B cell (primary cell): ENCODE results near the gene TAPBPL. TPM values are rescaled to one million over a fixed set of nuclear protein-coding genes. Genes with fewer than 3 reads are reported as not detected.

Source experiments
- ATAC-seq: fragments of 200-7000 bp; cut with Tn5 transposase; one replicate; pipeline ENCODE4 v1.10.0; 2021; ENCODE audit warnings: low read depth, mild to moderate bottlenecking, moderate number of reproducible peaks, moderate library complexity
- CTCF ChIA-PET: fragments of 350-600 bp; sonication (Branson Sonifier 250); formaldehyde crosslinking; loops from one replicate; lab custom pipeline; 2021; ENCODE audit warnings: antibody characterized with exemption, inconsistent platforms; lab: Charles Lee
- POLR2A ChIA-PET: fragments of 350-600 bp; sonication (Branson Sonifier 250); formaldehyde crosslinking; loops from one replicate; lab custom pipeline; 2021; ENCODE audit warnings: antibody characterized with exemption; lab: Charles Lee
- DNase-seq: peaks from one replicate; pipeline ENCODE4 v3.0.0; 2013
- H2AFZ ChIP-seq: 2 replicates; pipeline ENCODE4 v1.6.1; 2012; ENCODE audit warnings: mild to moderate bottlenecking, low read depth, low read length; ENCODE audit not compliant: insufficient read depth, poor library complexity, severe bottlenecking
- H3K27ac ChIP-seq, 2 donors: 1 replicate in 1 of 2; 2 replicates in 1 of 2; pipeline ENCODE4 v1.5.1; 2012 to 2013; ENCODE audit warnings: low read length in 2 of 2, mild to moderate bottlenecking in 2 of 2, moderate library complexity in 1 of 2
- H3K27me3 ChIP-seq, 4 experiments: fragments of 200-600 bp in 1 of 4; sonication (generic) in 1 of 4; replicated peaks in 1 of 4; 1 replicate in 2 of 4; 2 replicates in 2 of 4; pipeline versions ENCODE4 v1.6.1 to v1.7.0; 2013 to 2016; ENCODE audit warnings: low read length in 3 of 4, mild to moderate bottlenecking in 2 of 4, mixed read lengths in 1 of 4, moderate library complexity in 1 of 4; ENCODE audit not compliant: insufficient read depth in 4 of 4, control insufficient read depth in 3 of 4; ENCODE audit errors: control extremely low read depth in 1 of 4
- H3K36me3 ChIP-seq, 2 experiments: replicated peaks in 1 of 2; 1 replicate in 1 of 2; 2 replicates in 1 of 2; pipeline versions ENCODE4 v1.6.1 to v1.7.1; 2013; ENCODE audit warnings: low read length in 1 of 2; ENCODE audit not compliant: insufficient read depth in 2 of 2, control insufficient read depth in 1 of 2; ENCODE audit errors: control extremely low read depth in 1 of 2, extremely low read depth in 1 of 2
- H3K4me1 ChIP-seq, 2 donors: fragments of 200-600 bp in 1 of 2; sonication (generic) in 1 of 2; 1 replicate in 1 of 2; 2 replicates in 1 of 2; pipeline versions ENCODE4 v1.5.1 to v1.6.1; 2013 to 2017; ENCODE audit warnings: low read length in 2 of 2; ENCODE audit not compliant: control insufficient read depth in 2 of 2, insufficient read depth in 2 of 2
- H3K4me2 ChIP-seq: replicated peaks from 2 replicates; pipeline ENCODE3; 2012; ENCODE audit warnings: mild to moderate bottlenecking, low read depth, low read length; ENCODE audit not compliant: poor library complexity, severe bottlenecking
- H3K4me3 ChIP-seq, 5 experiments: fragments of 200-600 bp in 1 of 5; sonication (generic) in 1 of 5; 1 replicate in 3 of 5; 2 replicates in 2 of 5; pipeline versions ENCODE4 v1.5.1 to v1.7.0; 2011 to 2016; ENCODE audit warnings: low read length in 4 of 5, mild to moderate bottlenecking in 4 of 5, low read depth in 2 of 5, control low read depth in 1 of 5, moderate library complexity in 1 of 5; ENCODE audit not compliant: insufficient read depth in 1 of 5; ENCODE audit errors: control extremely low read depth in 1 of 5, extremely low read depth in 1 of 5
- H3K79me2 ChIP-seq: fragments of 200-600 bp; sonication (generic); one replicate; pipeline ENCODE4 v1.6.0; 2016; ENCODE audit warnings: low read length; ENCODE audit not compliant: control insufficient read depth, insufficient read depth
- H3K9ac ChIP-seq: fragments of 200-600 bp; sonication (generic); 2 replicates; pipeline ENCODE4 v1.6.1; 2017; ENCODE audit warnings: mild to moderate bottlenecking, low read length, moderate library complexity
- H3K9me3 ChIP-seq, 3 donors: one replicate each; pipeline versions ENCODE4 v1.6.1 to v1.7.1; 2013; ENCODE audit warnings: low read length in 2 of 3; ENCODE audit not compliant: control insufficient read depth in 2 of 3, insufficient read depth in 1 of 3; ENCODE audit errors: control extremely low read depth in 1 of 3
- H4K20me1 ChIP-seq: 2 replicates; pipeline ENCODE4 v1.6.0; 2012; ENCODE audit warnings: mild to moderate bottlenecking, low read length; ENCODE audit not compliant: insufficient read depth, control insufficient read depth, poor library complexity, severe bottlenecking
- H3K27ac Mint-ChIP-seq: one replicate; pipeline ENCODE4 v1.8.0; 2021; ENCODE audit warnings: mixed read lengths
- H3K27me3 Mint-ChIP-seq: one replicate; pipeline ENCODE4 v1.8.0; 2021; ENCODE audit warnings: mixed read lengths
- H3K4me1 Mint-ChIP-seq: one replicate; pipeline ENCODE4 v1.8.0; 2021; ENCODE audit warnings: mixed read lengths
- H3K4me3 Mint-ChIP-seq: one replicate; pipeline ENCODE4 v1.8.0; 2021; ENCODE audit warnings: mixed read lengths
- H3K9me3 Mint-ChIP-seq: one replicate; pipeline ENCODE4 v1.8.0; 2022; ENCODE audit warnings: mixed read lengths; ENCODE audit not compliant: insufficient read depth
- CTCF ChIP-seq: fragments of 200-600 bp; IDR thresholded peaks from one replicate; pipeline ENCODE4 v1.8.0; 2022; ENCODE audit warnings: antibody characterized with exemption, mild to moderate bottlenecking
- EZH2 ChIP-seq: IDR thresholded peaks from 2 replicates; pipeline ENCODE4 v1.6.1; 2012; ENCODE audit warnings: borderline replicate concordance, low read depth, mild to moderate bottlenecking, moderate library complexity, low read length; ENCODE audit not compliant: insufficient read depth, poor library complexity, severe bottlenecking
- WGBS: methylation state at CpG from one replicate; pipeline ENCODE4 v1.1.5; 2013; ENCODE audit warnings: missing lambda C conversion rate; ENCODE audit not compliant: insufficient coverage; 5-methylcytosine and 5-hydroxymethylcytosine counted together
- intact Hi-C: fragments of 100-400 bp; cut with micrococcal nuclease; formaldehyde crosslinking; loops from one replicate; pipeline ENCODE4 v1.10.0; 2022
- polyA plus RNA-seq: library from polyadenylated mRNA; depleted of rRNA; stranded (reverse); fragments of >200 nt; gene quantifications from 2 replicates; pipeline ENCODE4 v1.2.3, GENCODE V29; 2012
- total RNA-seq, 2 donors: library from RNA; stranded (reverse); fragments of 120-200 nt in 1 of 2; gene quantifications; 1 replicate in 1 of 2; 2 replicates in 1 of 2; pipeline versions ENCODE4 v1.2.3 to v1.2.4, GENCODE V29; 2013 to 2022

TAPBPL gene
- total and polyA plus RNA-seq, 2 donors (not counting 1 experiment from before 2014, with no cell fraction given) = 80.5 to 103 TPM

- Mint-ChIP-seq H3K9me3 (no peaks in the 10 kb centered on the region), H3K27me3 (peaks cover 18% of the 10 kb centered on the region), H3K27ac (no peak overlapping the region), H3K4me1 (no peaks in the 10 kb centered on the region), H3K4me3 (no peak overlapping the region)
- H3K4me1 ChIP-seq = no peaks in the 10 kb centered on the region
- H3K27me3 ChIP-seq = no peaks in the 10 kb centered on the region
- H3K4me2 ChIP-seq = no peak overlapping the region
- H4K20me1 ChIP-seq = no peaks in the 10 kb centered on the region
- no peak overlapping the region for H3K27ac ChIP-seq
- H3K9me3 ChIP-seq = no peaks in the 10 kb centered on the region
- H3K79me2 ChIP-seq = no peaks in the 10 kb centered on the region
- H3K9ac ChIP-seq = no peak overlapping the region
- no peak overlapping the region for H2AFZ ChIP-seq
- TF ChIP-seq CTCF (no peak), EZH2 (no peak)
- no peak for ATAC-seq
- no peaks in the 10 kb centered on the region for H3K36me3 ChIP-seq
- intact Hi-C loops = no loop called here
- POLR2A ChIA-PET = no interaction called here
- no peak for DNase-seq
- 96% methylated on average over 20 of the region's 20 CpGs for WGBS
- CTCF ChIA-PET = no interaction called here
- no peak overlapping the region for H3K4me3 ChIP-seq
These were observed 26.6 kb downstream of the TAPBPL start for GRCh38 chr12:6478416-6478815.

- Mint-ChIP-seq H3K9me3 (no peaks in the 10 kb centered on the region), H3K4me1 (peaks cover 11% of the 10 kb centered on the region), H3K27me3 (no peaks in the 10 kb centered on the region), H3K4me3 (no peak overlapping the region), H3K27ac (no peak overlapping the region)
- no peak for DNase-seq
- Histone ChIP-seq H3K27ac (no peak overlapping the region), H3K4me3 (no peak overlapping the region), H3K36me3 (peaks cover 2 to 10% of the 10 kb centered on the region in 2 experiments), H3K4me1 (peaks cover 7 to 10% of the 10 kb centered on the region in 2 donors), H3K79me2 (peaks cover 7% of the 10 kb centered on the region), H3K27me3 (no peaks in the 10 kb centered on the region), H4K20me1 (no peaks in the 10 kb centered on the region), H3K9me3 (no peaks in the 10 kb centered on the region), H3K9ac (no peak overlapping the region), H2AFZ (no peak overlapping the region), H3K4me2 (no peak overlapping the region)
- ATAC-seq = no peak
- POLR2A ChIA-PET = interaction anchor here (0.6 to 0.7 kb wide), 2 partner anchors 18 to 30 kb away, joined by 3 to 4 read pairs; partner anchors contain the start of gene VAMP1
- CTCF ChIA-PET = interaction anchor here (0.8 kb wide), 1 partner anchor 18 kb away, joined by 3 read pairs; the partner anchor contains the start of gene VAMP1
- no CpG with 5 or more reads among the region's 1 CpG for WGBS
- intact Hi-C loops = no loop called here
- TF ChIP-seq EZH2 (no peak), CTCF (no peak)
These were observed 36.4 kb downstream of the TAPBPL start for GRCh38 chr12:6488240-6488639.
